GM21381 (cell line): Measurements from ENCODE around the gene RABL6.
"Not testable (repeated sequence)": the region's sequence is repeated elsewhere in the genome, so short reads cannot be mapped to it uniquely, and the experiment has no call there.

Experiments used
- ATAC-seq: cut with Tn5 transposase; IDR thresholded peaks from one replicate; pipeline ENCODE4 v1.9.1; 2021; ENCODE audit warnings: mild to moderate bottlenecking, moderate library complexity; ENCODE audit not compliant: unreplicated experiment

RABL6 gene

GRCh38 chr9:136794281-136794999 lies 13.3 kb upstream of the RABL6 start:
- no peak for ATAC-seq

- no peak for ATAC-seq
These were observed 12.8 kb upstream of the RABL6 start for GRCh38 chr9:136795000-136795348.

DNA sequence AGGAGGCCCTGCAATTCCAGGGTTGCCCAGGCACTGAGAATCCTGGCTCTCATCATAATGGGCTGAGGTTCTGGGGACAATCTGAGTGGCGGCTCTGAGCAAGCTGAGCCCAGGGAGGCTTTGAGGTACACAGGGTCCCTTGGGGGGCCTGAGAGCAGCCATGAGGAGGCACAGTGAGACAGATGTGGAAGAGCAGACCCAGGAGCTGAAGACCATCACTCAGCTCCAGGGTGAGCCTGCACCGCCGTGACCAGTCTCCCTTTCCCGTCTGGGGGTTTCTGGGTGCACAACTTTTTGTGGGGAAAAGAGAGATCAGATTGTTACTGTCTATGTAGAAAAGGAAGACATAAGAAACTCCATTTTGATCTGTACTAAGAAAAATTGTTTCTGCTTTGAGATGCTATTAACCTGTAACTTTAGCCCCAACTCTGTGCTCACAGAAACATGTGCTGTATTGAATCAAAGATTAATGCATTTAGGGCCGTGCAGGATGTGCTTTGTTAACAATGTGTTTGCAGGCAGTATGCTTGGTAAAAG lies 11.4 kb upstream of the RABL6 start, which contains the start of gene CCDC183:
Gene CCDC183, plus strand, starts transcription at position 101 of the 537 bp plus-strand sequence. Its CDS starts 60 bp downstream, at position 161.
- ATAC-seq = no peak

- ATAC-seq = not testable (repeated sequence)
These were observed 10.9 kb upstream of the RABL6 start for GRCh38 chr9:136796775-136797347.

- no peak for ATAC-seq
These were observed 9.1 kb upstream of the RABL6 start for GRCh38 chr9:136798708-136799078.

DNA sequence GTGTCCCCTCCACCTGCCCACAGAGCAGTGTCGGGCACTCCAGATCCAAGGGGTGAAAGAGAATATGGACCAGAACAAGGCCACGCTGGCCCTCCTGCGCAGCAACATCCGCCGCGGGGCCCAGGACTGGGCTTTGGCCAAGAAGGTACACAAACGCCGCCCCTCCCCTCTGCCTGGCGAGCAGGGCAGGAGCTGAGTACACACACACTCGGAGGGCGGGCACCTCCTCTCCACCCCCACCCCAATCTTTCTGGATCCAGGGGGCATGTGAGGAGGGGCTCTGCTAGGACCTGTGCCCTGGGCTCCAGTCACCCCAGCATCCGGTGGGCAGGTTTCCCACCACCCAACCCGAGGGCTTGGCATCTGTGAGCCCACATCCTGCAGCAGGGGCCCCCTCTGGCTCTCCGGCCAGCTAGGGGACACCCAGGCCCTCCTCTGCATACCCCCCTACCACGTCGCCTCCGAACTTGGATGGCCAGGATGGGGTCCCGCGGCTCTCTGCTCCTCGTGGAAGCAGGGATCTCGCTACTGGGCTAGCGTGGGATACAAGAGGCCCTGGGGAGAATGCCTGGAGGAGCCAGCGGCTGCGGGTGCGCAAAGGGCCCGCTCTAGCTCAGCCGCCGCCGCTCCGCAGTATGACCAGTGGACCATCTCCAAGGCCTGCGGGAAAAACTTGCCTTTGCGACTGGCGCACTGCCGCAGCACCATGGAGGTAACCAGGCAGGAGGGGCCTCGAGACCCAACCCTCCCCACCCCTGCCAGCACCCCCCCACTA lies 8.5 kb upstream of the RABL6 start:
- no peak for ATAC-seq

DNA sequence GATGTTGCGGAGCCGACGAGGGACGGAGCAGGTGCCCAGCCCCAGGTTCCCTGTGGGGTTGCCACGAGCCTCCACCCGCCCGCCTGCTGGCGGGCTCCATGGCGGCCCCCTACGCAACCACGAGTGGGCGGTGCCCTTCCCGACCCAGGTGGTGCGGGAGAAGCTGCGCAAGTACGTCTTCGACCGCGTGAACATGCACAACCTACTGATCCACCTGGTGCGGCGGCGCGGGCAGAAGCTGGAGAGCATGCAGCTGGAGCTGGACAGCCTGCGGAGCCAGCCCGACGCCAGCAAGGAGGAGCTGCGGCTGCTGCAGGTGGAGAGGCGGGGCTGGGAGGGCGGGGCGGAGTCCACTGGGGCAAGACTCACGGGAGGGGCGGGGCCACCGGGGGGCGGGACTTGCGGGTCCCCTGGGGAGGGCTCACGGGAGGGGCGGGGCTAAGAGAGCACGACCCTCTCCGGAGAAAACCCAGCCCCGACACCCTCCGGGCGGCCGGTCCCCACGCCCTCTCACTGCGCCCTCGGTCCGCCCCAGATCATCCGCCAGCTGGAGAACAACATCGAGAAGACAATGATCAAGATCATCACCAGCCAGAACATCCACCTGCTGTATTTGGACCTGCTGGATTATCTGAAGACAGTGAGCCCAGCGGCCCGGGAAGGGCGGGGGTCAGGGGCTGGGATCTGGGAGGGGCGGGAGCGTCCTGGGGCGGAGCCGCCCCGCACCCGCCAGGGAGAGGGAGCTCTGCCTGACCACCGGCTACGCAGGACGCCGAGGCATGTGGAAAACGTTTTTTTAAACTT lies 7.7 kb upstream of the RABL6 start:
- ATAC-seq = peak; percentile 48

DNA sequence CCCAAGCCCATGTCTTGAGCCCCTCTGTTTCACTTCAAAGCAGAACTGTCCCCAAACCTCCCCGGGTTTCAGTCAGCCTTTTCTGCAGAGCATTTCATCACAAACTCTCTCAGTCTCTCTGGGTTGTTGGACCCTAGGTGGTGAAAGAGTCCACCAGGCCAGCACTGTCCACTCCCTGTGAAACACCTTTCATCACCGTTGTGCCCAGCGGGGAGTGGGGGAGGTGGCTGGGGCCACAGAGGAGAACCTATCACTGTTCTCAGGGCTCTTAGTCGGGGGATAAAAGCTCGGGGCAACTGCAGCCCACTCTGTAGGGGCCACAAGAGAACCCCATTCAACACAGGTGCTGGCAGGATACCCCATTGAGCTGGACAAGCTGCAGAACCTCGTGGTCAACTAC lies 5.4 kb upstream of the RABL6 start:
- no peak for ATAC-seq

DNA sequence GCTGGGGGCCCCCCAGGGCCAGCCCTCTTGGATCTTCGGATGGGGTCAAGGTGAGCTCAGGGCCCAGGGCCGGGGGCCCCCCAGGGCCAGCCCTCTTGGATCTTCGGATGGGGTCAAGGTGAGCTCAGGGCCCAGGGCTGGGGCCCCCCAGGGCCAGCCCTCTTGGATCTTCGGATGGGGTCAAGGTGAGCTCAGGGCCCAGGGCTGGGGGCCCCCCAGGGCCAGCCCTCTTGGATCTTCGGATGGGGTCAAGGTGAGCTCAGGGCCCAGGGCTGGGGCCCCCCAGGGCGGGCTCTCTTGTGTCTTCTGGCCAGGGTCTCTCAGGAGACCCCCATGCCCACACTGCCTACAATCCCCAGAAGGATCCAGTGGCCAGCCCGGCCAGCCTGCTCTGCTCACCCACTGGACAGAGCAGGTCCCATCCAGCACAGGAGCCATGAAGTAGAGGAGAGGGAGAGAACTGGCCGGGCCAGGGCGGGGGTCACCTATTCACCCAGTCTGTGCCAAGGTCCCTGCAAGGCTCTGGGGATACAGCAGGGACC lies 4.7 kb upstream of the RABL6 start:
- ATAC-seq = not testable (repeated sequence)

DNA sequence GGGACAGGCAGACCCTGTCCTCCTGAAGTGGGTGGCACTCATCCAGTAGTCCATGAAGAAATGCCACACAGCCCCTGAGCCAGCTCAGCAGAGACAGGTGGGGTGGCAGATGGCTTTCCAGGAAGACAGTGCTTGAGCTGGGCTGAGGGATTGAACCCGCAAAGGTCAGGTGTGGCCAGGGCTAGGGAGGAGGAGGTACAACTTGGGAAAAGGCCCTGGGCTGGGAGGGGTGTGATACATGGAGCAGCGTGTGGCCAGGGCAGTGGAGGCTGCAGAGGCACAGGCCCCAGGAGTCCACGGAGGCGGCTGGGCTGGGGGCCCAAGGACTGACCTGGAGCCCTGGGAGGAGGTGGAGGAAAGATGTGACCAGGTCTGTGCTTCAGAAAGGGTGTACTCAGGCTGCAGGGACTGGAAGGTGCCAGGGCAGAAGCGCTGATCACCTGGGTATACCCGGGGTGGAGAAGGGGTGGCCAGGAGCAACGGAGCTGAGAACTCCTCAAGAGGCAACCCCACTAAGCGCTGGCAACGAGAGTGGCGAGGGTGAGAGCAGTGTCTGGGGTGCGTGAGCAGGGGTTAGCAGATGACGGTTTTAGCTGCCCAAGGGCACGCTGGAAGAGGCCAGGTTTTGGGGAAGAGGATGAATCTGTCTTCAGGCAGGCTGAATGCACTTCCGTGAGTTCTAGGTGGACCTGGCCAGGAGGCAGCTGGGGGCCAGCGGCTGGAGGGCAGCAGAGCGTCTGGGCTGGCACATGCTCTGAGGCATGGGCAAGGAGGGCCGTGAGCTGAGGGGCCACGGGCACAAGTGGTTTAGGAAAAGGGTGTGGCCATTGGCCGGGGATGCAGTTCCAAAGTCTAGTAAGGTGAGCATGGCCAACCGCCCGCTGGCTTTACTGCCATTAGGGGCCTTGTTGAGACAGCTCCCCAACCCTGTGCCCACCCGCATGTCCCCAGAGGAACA lies 3.9 kb upstream of the RABL6 start:
- ATAC-seq = no peak

GRCh38 chr9:136804509-136805206 lies 3.1 kb upstream of the RABL6 start:
- no peak for ATAC-seq

GRCh38 chr9:136805207-136805740 lies 2.5 kb upstream of the RABL6 start:
- no peak for ATAC-seq

DNA sequence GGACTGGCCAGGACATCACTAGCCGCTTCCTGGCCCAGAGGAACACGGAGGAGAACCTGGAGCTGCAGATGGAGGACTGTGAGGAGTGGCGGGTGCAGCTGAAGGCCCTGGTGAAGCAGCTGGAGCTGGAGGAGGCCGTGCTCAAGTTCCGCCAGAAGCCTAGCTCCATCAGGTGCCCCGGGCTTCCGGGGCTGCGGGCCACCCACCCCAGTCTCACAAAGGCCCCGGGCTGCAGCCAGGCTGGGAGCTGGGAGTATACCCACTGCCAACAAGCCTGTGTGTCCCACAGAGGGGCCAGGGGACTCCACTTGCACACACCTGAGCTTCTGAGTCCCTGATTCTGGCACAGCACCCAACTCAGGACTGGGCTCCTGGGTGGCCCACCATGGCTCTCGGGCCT lies 1.7 kb upstream of the RABL6 start:
- ATAC-seq = no peak

GRCh38 chr9:136806631-136807201 lies 1.0 kb upstream of the RABL6 start:
- no peak for ATAC-seq

- peak; percentile 32 for ATAC-seq
These were observed 492 bp downstream of the RABL6 start for GRCh38 chr9:136808075-136808805.

- no peak for ATAC-seq
These were observed 1.0 kb downstream of the RABL6 start for GRCh38 chr9:136808806-136809158.

- ATAC-seq = no peak
These were observed 7.1 kb downstream of the RABL6 start for GRCh38 chr9:136814725-136815421.
